Pons (tissue), 1 donor: ENCODE data around the gene CHRNA4.
"Not testable (repeated sequence)": the region's sequence is repeated elsewhere in the genome, so short reads cannot be mapped to it uniquely, and the experiment has no call there.

ENCODE experiments used
- DNase-seq: peaks from one replicate; pipeline ENCODE4 v3.0.0-alpha.2; 2016; ENCODE audit warnings: low spot score

The CHRNA4 gene

GRCh38 chr20:63348828-63349515 lies 12.2 kb downstream of the CHRNA4 start:
- DNase-seq, result no peak

GRCh38 chr20:63347950-63348827 lies 13.0 kb downstream of the CHRNA4 start:
- no peak for DNase-seq

- no peak for DNase-seq
These were observed 13.9 kb downstream of the CHRNA4 start for GRCh38 chr20:63347081-63347741.

DNA sequence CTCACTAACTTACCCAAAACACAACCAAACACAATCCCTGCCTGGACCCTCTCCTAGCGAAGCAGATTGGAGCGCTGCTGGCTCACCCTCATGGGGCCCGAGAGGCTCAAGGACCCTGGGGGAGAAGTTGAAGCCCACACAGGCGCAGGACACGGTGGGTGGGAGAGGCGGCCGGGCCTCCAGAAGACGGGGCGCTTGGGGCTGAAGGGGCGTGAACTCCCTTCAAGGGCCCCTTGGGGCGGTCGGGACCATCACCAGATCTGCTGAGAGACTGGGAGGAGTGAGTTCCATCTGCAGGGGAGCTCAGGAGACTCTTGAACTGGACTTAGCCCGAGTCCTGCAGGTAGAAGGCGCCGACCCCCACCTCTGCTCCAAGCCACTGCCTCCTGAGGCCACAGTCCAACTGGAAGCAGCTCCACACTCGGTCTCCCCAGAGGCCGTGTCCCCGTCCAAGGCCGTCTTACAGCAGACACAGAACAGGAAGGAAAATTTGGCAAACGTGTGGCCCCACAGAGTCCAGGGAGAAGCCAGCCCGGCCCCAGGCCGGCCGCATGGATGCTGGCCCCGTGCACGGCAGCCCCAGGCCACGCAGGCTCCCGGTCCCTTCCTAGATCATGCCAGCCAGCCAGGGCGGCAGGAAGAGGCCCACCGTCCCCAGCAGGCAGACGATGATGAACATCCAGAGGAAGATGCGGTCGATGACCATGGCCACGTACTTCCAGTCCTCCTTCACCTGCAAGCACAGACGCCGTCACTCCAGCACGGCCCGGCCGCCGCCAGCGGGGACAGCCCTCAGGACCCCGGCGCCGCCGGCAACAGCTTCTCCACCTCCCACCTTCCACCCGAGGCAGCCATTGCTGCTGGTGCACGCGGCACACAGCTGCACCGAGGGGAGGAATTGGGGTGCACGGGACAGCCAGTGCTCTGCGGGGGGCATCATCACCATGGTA lies 14.7 kb downstream of the CHRNA4 start:
- no peak for DNase-seq

GRCh38 chr20:63345328-63346100 lies 15.6 kb downstream of the CHRNA4 start:
- DNase-seq, result peak; percentile 11

DNA sequence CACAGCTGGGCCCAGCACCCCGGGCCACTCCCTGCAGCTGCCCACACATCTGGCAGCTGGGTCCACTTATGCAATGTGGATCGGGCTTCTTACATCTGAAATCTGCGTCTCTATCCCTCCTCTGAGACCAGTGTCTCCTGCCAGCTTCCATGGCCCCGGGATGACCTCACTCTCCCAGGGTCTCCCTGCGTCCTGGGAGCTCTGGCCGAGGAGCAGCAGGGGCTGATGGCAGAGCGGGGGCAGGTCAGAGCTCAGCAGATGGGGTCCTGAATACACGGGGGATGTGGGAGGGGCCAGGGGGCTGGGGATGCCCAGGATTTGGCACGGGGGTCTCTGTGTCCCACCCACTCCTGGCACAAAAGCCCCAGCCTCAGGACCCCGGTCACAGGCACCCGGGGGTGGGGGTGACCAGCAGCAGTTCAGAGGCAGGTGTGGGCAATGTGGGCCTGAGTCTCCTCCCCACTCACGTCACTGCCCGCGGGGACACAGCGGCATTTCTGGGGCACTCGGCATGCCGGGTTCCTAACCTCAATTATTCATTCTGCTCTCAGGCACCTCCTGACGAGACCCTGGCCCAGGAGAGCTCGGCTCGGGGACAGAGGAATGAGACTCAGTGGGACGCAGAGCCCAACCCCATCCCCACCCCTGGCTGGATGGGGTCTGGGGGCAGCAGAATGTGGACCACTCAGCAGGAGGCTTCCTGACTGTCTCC lies 16.4 kb downstream of the CHRNA4 start:
- no peak for DNase-seq

DNA sequence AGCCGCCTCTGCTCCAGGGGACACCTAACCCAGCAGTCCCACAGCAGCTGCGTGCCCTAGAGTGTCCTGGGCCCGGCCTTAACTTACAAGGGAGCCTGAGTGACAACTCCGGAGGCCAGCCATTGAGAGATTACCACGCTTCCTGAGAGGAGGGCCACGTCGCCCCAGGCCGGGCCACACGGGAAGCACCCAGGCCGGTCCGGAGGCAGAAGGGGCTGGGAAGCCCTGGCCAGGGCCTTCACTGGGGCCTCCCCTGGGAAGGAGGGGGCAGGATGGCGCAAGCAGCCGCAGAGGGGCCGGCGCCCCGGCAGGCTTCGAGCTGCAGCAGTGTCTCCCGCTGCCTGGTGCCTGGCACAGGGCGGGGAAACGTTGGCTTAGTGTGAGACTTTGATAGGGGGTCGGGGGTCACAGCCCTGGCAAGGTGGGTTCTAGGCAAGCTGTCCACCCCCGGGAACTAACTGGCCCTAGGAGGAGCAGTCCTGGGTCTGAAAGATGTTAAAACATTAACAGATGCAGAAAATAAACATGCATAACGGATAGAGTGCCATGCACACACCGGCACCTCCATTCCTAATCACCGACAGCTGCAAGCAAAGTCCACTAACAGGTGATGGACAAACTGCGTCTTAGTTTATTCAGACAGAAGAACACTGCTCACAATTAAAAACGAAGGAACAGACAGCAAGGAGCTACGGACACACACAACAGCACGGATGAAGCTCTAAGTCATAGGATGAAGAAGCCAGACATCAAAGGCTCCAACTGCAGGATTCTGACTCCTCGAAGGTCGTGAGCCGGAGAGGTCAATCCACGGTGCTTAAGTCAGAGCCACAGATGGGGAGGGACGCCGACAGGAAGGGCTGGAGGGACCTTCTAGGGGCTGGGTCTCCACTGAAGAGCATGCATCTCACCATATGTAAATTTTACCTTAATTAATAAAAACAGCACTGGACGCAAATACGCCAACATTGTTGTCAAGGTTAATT lies 17.4 kb downstream of the CHRNA4 start:
- no peak for DNase-seq

DNA sequence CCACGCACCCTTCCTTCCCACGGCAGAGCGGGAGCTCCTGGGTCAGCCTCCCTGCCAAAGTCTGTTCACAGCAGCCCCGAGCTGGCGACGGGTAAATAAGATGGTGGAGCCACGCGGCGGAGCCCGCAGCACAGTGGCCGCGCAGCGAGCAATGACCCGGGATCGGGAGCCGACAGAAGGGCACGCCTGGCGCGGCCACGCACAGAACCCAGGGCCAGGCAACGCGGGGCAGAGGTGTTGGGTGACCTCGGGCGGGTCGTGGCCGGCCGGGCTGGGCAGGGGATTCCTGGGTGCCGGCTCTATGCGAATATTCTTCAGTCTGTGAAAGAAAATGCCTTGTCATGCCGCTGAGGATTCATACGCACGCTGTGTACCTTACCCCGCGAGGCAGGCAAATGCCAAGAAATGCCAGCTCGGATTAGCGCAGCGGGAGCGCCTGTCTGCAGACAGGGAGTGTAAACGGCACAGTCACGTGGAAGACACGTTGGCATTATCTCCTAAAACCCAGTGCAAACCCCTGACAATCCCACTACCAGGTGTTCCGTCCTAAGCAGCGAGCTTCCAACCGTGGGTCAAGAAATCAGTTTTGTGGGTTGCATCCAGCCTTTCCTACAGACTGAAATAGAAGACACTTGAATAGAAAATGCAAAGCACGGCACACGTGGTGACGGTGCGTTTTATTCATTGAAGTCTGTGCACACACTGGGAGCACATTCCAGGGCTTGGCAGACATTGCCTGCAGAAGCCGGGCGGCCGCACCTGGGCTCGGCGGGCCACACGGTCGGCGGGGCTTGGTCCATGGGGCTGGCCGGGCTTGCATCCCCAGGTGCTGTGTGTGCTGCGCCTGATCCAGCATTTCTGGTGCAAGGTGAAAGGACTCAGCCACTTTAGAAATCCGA lies 18.3 kb downstream of the CHRNA4 start:
- DNase-seq, result no peak

- not testable (repeated sequence) for DNase-seq
These were observed 20.9 kb downstream of the CHRNA4 start for GRCh38 chr20:63340158-63340688.

DNA sequence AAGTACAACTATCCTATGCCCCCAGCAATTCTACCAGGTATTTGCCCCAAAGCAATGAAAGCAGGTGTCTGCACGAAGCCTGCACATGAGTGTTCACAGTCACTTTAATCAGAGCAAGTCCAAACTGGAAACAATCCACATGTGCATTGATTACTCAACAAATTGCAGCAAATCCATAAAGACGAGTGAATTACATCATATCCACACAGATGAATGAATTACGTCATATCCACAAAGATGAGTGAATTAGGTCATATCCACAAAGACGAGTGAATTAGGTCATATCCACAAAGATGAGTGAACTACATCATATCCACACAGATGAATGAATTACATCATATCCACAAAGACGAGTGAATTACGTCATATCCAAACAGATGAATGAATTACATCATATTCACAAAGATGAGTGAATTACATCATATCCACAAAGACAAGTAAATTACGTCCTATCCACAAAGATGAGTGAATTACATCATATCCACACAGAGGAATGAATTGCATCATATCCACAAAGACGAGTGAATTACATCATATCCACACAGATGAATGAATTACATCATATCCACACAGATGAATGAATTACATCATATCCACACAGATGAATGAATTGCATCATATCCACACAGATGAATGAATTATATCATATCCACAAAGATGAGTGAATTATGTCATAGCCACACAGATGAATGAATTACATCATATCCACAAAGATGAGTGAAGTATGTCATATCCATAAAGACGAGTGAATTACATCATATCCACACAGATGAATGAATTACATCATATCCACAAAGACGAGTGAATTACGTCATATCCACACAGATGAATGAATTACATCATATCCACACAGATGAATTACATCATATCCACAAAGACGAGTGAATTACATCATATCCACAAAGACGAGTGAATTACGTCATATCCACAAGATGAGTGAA lies 21.7 kb downstream of the CHRNA4 start:
- DNase-seq, result not testable (repeated sequence)

GRCh38 chr20:63337786-63338420 lies 23.2 kb downstream of the CHRNA4 start:
- DNase-seq, result no peak

DNA sequence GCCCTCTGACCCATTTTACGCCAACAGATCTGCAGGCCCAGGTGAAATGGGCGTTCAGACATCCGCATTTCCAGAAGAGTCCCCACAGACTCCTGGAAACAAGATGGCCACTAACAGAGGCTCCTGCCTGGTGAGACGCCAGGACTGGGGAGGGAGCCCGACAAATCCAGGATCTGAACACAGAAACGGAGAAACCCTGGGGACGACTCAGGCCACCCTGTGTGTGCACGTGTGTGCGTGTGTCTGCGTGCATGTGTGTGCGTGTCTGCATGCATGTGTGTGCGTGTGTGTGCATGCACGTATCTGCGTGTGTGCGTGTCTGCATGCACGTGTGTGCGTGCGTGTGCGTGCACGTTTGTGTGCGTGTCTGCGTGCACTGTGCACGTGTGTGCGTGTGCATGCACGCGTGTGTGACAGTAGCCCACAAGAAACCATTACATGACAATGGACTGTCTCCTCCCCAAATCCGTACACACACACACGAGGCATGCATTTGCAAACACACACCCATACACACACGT lies 24.9 kb downstream of the CHRNA4 start:
- DNase-seq, result no peak

DNA sequence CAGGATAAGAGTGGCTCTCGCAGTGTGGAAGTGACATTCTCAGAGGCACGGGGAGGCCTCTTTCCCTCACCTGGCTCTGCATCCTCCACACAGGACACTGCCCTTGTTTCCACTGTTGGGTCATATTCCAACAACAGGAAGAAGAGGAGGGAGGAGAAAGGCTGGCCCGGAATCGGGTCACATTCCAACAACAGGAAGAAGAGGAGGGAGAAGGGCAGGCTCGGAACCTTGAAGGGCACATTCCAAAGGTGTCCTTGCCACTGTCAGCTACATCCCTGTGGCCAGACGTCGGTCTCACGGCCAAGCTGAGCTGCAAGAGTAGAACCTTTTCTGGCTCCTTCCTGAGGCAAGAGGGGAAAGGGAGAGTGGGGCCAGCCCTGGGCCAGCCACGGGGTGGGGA lies 25.4 kb downstream of the CHRNA4 start:
- no peak for DNase-seq

DNA sequence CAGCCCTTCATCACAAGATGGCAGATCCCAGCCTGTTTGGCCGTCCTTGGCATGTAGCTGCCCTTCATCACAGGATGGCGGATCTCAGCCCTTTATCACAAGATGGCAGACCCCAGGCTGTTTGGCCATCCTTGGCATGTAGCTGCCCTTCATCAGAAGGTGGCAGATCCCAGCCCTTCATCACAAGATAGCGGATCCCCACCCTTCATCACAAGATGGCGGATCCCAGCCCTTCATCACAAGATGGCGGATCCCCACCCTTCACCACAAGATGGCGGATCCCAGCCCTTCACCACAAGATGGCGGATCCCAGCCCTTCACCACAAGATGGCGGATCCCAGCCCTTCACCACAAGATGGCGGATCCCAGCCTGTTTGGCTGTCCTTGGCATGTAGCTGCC lies 26.1 kb downstream of the CHRNA4 start:
- DNase-seq, result not testable (repeated sequence)

- DNase-seq, result no peak
These were observed 26.8 kb downstream of the CHRNA4 start for GRCh38 chr20:63334356-63334755.
